IPS DF 19.7 (cell line): Measurements from ENCODE around the gene PRIMA1.

Source experiments
- DNase-seq: peaks from one replicate; pipeline ENCODE4 v3.0.0-alpha.2; 2013; ENCODE audit warnings: low read depth, low spot score

Gene PRIMA1

GRCh38 chr14:93757206-93757605 is 31.1 kb downstream of the PRIMA1 start:
- DNase-seq, result no peak

GRCh38 chr14:93753647-93754046 is 34.6 kb downstream of the PRIMA1 start:
- DNase-seq, result no peak

GRCh38 chr14:93752980-93753561 is 35.2 kb downstream of the PRIMA1 start:
- no peak for DNase-seq

GRCh38 chr14:93751946-93752655 is 36.2 kb downstream of the PRIMA1 start:
- no peak for DNase-seq

GRCh38 chr14:93749076-93749420 is 39.2 kb downstream of the PRIMA1 start:
- DNase-seq, result no peak

- no peak for DNase-seq
Observed at GRCh38 chr14:93748208-93749075, 39.8 kb downstream of the PRIMA1 start.

GRCh38 chr14:93747560-93747959 is 40.7 kb downstream of the PRIMA1 start:
- no peak for DNase-seq

GRCh38 chr14:93747102-93747501 is 41.2 kb downstream of the PRIMA1 start:
- DNase-seq, result no peak

GRCh38 chr14:93745603-93746273 is 42.5 kb downstream of the PRIMA1 start:
- DNase-seq, result no peak

- DNase-seq, result no peak
Observed at GRCh38 chr14:93744876-93745275, 43.4 kb downstream of the PRIMA1 start.

GRCh38 chr14:93744176-93744575 is 44.1 kb downstream of the PRIMA1 start:
- no peak for DNase-seq

GRCh38 chr14:93743270-93744060 is 44.8 kb downstream of the PRIMA1 start:
- no peak for DNase-seq

- DNase-seq, result no peak
Observed at GRCh38 chr14:93742761-93743160, 45.5 kb downstream of the PRIMA1 start.

- DNase-seq, result no peak
Observed at GRCh38 chr14:93741556-93742230, 46.6 kb downstream of the PRIMA1 start.

- no peak for DNase-seq
Observed at GRCh38 chr14:93737634-93738033, 50.7 kb downstream of the PRIMA1 start.

GRCh38 chr14:93736378-93737014 is 51.8 kb downstream of the PRIMA1 start:
- no peak for DNase-seq

GRCh38 chr14:93735206-93735605 is 53.1 kb downstream of the PRIMA1 start:
- no peak for DNase-seq

GRCh38 chr14:93734086-93734822 is 54.0 kb downstream of the PRIMA1 start:
- DNase-seq, result no peak

GRCh38 chr14:93733631-93734030 is 54.7 kb downstream of the PRIMA1 start:
- no peak for DNase-seq

GRCh38 chr14:93733231-93733630 is 55.1 kb downstream of the PRIMA1 start:
- no peak for DNase-seq
